ENCODE measurements around the gene EVA1B. TPM values are rescaled to one million over a fixed set of nuclear protein-coding genes. Genes with fewer than 3 reads are reported as not detected.

EVA1B gene
- total RNA-seq, 1 donor from 2014 or later: 34.5 TPM

- DNase-seq (ENCODE audit: low spot score): no peak
Measured at GRCh38 chr1:36320767-36321118, 2.7 kb downstream of the EVA1B start.

DNA sequence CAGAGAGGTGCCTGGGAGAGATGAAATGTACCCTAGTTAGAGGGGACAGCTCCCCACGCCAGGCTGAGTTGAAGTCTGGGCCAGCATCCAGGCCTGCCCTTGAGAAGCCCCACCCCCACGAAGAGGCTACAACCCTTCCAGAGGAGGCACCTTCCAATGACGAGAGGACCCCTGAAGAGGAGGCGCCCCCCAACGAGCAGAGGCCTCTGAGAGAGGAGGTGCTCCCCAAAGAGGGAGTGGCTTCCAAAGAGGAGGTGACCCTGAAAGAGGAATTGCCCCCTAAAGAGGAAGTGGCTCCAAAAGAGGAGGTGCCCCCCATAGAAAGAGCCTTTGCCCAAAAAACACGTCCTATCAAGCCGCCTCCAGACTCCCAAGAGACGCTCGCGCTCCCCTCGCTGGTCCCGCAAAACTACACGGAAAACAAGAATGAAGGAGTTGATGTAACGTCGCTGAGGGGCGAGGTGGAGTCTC lies 3.1 kb downstream of the EVA1B start:
- no peak for DNase-seq (ENCODE audit: low spot score)

GRCh38 chr1:36309397-36309796 lies 14.0 kb downstream of the EVA1B start:
- peak; percentile 79 for DNase-seq (ENCODE audit: low spot score)

DNA sequence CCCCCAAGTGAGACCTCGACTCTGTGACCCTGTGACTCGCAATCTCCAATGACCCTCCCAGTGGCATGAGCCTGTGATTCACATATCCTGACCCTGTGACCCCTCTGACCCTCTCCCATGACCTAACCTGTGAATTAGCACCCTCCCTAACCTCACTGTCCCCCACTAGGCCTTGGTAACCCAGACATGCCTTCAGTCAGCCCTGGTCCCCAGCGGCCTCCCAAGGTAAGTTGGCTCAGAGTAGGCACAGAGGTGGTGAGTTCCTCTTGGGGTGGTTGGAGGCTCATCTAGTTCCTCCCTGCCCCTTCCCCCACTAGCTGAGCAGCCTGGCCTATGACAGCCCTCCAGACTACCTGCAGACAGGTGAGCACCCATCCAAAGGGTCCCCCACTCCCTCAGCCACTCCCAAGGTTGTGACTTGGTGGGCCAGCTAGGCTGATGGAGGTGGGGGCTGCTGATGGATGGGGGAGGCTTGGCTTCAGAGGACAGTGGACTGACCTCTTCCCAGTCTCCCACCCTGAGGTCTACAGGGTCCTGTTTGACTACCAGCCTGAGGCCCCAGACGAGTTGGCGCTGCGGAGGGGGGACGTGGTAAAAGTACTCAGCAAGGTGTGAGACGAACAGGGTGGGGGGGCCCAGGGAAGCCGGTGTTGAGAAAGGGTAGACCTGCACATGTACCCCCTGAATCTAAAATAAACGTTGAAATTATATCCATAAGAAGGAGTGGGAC lies 15.7 kb downstream of the EVA1B start:
- DNase-seq (ENCODE audit: low spot score): peak; percentile 86

- DNase-seq (ENCODE audit: low spot score): peak; percentile 97
Measured at GRCh38 chr1:36306902-36307456, 16.5 kb downstream of the EVA1B start.

DNA sequence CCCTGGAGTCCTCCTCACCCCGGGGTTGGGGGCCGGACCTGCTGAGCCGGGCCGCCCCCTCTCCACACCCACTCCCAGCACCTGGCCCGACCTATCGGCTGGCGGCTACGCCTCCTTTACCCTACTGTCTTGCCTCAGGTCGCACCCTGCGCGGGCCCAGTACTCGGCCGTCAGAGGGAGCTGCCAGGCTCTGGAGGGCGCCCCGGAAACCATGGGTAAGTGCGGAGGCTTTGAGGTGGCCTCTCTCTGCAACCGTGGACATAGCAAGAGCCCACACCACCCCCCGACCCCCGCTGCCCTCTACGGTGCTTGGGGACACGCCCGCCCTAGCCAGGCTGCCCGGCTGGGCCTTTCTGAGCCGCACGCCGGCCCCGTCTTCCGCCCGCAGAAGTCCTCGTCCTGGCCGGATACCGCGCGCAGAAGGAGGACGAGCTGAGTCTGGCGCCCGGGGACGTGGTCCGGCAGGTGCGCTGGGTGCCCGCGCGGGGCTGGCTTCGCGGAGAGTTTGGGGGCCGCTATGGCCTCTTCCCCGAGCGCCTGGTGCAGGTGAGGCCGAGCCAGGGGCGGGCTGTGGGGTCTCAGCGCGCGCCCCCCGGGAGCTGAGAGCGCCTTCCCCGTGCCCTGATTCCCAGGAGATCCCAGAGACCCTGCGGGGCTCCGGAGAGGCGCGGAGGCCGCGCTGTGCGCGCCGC lies 17.1 kb downstream of the EVA1B start, which contains the start of gene SH3D21:
Gene SH3D21, plus strand, starts transcription at position 159 of the 692 bp plus-strand sequence. Its CDS starts 53 bp downstream, at position 212.
- DNase-seq (ENCODE audit: low spot score): no peak

- no peak for DNase-seq (ENCODE audit: low spot score)
Measured at GRCh38 chr1:36305915-36306209, 17.6 kb downstream of the EVA1B start.

DNA sequence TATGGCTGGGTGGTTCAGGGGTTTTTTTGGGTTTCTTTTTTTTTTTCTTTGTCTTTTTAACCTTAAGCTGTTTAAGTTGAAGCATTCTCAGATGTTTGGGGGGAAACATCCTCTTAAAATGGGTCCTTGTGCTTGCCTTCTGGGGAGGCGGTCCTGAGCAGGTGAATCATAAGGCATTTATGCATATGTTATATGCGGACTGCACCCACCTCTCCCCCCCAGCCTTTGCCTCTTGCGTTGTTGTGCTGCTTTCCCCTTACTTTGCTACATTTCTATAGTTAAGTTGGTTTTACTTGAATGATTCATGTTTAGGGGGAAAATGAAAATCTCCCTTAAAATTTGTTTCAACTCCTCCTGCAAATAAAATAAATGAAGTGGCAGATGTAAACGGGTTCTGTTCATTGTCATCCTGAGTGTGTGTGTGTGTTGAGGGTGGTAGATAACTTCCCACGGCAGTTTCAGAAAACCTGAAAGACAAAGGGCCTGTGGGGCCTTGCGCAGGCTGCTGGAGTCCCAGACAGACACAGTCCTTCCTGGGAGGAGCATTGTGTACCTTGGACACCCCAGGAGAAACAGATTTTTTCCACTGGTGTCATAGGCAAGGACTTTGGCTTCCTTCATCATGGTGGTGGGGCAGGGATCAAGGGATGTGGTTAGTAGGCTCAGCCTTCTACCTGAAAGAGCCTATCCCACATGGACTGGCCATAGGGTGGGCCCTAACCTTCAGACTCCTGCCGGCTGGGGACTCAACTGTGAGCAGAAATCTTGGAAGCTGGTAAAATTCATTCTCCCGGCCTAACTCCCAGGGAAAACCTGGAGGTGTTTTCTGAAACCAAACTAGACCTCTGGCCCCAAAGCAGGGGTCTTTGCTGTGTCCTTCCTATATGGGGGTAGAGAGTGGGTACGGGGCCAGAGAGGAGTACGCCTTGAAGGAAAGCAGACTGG lies 18.2 kb downstream of the EVA1B start:
- DNase-seq (ENCODE audit: low spot score): no peak

DNA sequence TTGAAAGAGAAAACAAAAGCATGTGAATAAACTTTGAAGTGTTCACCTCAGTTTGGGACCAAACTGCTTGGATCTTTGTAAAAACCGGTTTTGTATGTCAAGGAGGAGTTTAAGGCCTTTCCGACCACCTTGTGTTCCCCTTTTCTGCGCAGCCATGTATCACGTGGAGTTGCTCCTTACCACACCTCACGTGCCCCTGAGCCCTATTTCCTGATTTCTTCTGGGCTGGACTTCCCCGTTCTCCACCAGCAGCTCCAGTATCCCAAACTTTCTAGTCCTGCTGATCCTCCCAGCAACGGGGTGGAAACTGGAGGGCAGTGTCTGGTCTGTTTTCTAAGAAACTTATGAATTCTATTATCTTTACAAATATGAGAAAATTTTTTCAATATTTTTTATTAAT lies 18.9 kb downstream of the EVA1B start:
- no peak for DNase-seq (ENCODE audit: low spot score)

DNA sequence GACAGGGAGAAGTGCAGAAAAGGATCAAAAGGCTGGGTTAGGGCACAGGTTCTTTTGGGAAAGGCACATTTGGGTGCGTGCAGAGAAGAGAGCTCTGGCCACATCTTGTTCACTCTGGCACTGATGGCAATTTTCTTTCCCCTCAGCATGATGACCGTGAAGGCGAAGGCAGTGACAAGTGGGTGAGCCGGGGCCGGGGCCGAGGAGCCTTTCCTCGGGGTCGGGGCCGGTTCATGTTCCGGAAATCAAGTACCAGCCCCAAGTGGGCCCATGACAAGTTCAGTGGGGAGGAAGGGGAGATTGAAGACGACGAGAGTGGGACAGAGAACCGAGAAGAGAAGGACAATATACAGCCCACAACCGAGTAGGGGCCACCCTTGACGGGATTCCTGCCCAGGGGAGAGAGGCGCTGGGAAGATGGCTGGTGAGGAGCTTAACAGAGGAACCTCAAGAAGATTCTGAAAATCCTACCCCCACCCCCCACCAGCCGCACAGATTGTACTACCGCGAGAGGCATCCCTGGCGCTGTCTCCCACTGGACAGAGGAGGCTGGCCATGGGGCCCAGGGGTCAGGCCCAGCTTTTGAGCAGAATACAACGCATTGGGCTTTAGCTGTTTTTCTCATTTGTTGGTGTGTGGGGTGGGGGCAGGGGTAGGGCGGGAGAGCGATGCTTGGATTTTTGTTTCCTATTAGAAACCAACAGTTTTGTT lies 19.6 kb downstream of the EVA1B start:
- DNase-seq (ENCODE audit: low spot score): no peak

GRCh38 chr1:36303244-36303643 lies 20.2 kb downstream of the EVA1B start:
- no peak for DNase-seq (ENCODE audit: low spot score)

DNA sequence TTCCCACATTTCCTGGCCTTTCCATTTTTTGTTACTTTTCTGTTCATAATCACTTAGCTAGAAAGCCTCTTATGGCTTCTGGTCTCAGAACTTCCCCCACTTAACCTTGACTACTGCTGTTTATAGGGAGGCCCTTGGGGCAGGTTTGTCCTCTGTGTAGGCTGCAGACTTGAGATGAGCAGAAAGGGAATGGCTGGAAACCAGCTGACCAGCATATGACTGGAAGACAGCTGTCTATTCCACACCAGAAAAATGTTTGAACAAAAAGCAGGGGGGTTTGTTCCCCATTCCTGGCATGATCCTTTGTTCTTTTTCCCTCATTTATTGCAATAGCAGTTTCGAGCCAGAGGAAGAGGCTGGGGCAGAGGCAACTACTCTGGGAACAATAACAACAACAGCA lies 22.2 kb downstream of the EVA1B start:
- no peak for DNase-seq (ENCODE audit: low spot score)

DNA sequence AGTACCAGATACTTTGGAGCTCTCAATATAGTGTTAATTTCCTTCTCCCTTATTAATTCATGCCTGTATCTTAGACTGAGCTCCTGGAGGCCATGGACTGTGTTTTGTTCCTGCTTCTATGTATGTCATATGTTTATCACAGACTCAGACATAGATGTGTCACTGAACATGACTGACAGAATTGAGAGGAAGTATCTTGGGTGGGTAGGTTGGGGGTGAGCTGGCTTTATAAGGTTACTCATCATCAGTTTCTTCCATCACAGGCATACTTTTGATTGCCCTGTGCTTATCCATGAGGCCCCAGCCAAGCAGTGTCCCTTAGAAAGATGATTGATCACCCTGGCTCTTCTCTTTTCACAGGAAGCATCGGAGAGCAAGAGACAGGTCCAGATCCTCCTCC lies 22.9 kb downstream of the EVA1B start:
- no peak for DNase-seq (ENCODE audit: low spot score)

DNA sequence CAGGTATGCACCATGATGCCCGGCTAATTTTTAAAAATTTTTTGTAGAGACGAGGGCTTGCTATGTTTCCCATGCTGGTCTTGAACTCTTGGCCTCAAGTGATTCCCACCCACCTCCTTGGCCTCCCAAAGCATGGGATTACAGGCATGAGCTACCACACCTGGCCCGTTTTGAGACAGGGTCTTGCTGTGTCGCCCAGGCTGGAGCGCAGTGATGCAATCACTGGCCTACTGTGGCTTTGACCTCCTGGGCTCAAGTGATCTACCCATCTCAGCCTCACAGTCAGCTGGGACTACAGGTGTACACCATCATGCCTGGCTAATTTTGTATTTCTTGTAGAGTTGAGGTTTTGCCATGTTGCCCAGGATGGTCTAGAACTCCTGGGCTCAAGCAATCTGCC lies 24.8 kb downstream of the EVA1B start:
- DNase-seq (ENCODE audit: low spot score): no peak

DNA sequence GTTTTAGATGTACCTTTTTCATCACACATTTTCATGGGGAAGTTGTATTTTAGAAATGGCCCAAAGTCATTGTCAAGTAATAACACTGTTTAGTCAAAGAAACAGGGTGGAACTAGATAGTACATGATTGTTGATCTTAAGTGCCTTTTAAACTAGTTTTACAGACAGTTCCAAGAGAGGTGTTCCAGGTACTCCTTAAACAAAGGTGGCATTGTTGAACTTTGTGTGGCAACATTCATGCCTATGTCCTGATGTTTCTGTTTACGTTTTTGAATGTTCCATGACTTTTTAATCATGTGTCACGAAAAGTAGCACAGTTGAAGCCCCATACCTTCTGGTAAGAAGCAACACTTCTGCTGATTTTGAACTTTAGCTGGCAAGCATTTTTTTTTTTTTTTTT lies 26.4 kb downstream of the EVA1B start:
- no peak for DNase-seq (ENCODE audit: low spot score)

DNA sequence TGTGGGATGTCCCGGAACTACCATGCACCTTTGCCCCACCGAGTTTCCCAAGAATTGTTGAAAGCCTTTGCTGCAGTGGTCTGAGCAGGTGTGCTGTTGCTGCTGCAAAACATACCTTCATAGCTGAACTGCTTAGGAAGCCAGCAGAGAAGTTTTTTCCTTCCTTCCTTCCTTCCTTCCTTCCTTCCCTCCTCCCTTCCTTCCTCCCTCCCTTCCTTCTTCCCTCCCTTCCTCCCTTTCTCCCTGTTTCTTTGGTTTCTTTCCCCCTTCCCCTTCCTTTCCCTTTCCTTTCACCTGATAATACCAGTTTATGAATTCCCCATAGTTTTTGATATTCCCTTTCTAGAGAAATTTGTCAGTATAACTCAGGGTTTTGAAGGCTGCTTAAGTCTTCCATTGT lies 28.1 kb downstream of the EVA1B start:
- no peak for DNase-seq (ENCODE audit: low spot score)

DNA sequence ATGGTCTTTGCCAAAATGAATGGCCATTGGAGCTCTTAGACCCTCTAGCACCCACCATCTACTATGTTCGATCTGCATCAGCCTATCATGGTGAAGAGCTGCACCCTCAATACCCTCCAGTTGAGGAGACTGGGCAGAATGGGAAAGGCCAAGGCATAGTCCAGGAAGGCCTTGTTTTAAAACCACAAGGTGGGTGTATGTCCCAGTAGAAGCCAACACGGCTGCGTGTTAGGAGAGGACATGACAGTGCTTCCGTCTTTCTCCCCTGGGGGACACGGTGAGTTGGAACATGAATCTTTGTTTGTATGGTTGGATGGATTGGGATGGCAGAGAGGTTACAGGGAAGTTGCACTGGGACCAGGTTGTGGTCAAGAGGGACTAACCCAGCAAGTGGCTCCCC lies 35.9 kb downstream of the EVA1B start:
- no peak for DNase-seq (ENCODE audit: low spot score)

DNA sequence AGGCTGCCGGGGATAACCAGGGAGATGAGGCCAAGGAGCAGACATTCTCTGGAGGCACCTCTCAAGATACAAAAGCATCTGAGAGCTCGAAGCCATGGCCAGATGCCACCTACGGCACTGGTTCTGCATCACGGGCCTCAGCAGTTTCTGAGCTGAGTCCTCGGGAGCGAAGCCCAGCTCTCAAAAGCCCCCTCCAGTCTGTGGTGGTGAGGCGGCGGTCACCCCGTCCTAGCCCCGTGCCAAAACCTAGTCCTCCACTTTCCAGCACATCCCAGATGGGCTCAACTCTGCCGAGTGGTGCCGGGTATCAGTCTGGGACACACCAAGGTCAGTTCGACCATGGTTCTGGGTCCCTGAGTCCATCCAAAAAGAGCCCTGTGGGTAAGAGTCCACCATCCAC lies 36.6 kb downstream of the EVA1B start:
- DNase-seq (ENCODE audit: low spot score): no peak

GRCh38 chr1:36285443-36286101 lies 37.9 kb downstream of the EVA1B start:
- DNase-seq (ENCODE audit: low spot score): no peak

GRCh38 chr1:36284517-36284916 lies 38.9 kb downstream of the EVA1B start:
- no peak for DNase-seq (ENCODE audit: low spot score)

Data from mesenteric fat pad (tissue), 1 donor.